Stomach (tissue), 4 donors: ENCODE data around the gene SERPINA5.

ENCODE experiments used
- CTCF ChIP-seq, 7 experiments: fragments of 450-650 bp in 4 of 7; fragments of 200-600 bp in 3 of 7; sonication (generic) in 3 of 7; IDR thresholded peaks; one replicate each; pipeline ENCODE4 v1.5.1; 2016 to 2019; ENCODE audit warnings: antibody characterized with exemption in 7 of 7, control low read depth in 2 of 7, mild to moderate bottlenecking in 1 of 7
- EP300 ChIP-seq: sonication (generic); formaldehyde crosslinking; IDR thresholded peaks from one replicate; pipeline ENCODE4 v1.6.1; 2017; ENCODE audit warnings: antibody characterized with exemption
- POLR2A ChIP-seq, 4 donors: fragments of 450-650 bp; IDR thresholded peaks; one replicate each; pipeline ENCODE4 v1.6.1; 2016; ENCODE audit warnings: antibody characterized with exemption in 4 of 4, control low read depth in 2 of 4, mild to moderate bottlenecking in 1 of 4, moderate library complexity in 1 of 4

- no peak for TF ChIP-seq CTCF (IDR thresholded peaks at IDR 0.05)
- no peak for TF ChIP-seq EP300
- TF ChIP-seq POLR2A (IDR thresholded peaks at IDR 0.05), result no peak
Observed at GRCh38 chr14:94570440-94570839, 10.8 kb upstream of the SERPINA5 start.
